Uterus (tissue), 2 donors: ENCODE measurements around the gene SPTBN4.

ENCODE experiments used
- CTCF ChIP-seq, 4 experiments: fragments of 200-600 bp in 2 of 4; fragments of 450-650 bp in 2 of 4; sonication (generic) in 2 of 4; IDR thresholded peaks; one replicate each; pipeline ENCODE4 v1.5.1; 2016 to 2019; ENCODE audit warnings: antibody characterized with exemption in 4 of 4, mild to moderate bottlenecking in 2 of 4, moderate library complexity in 1 of 4
- POLR2A ChIP-seq, 2 donors: fragments of 450-650 bp; IDR thresholded peaks; one replicate each; pipeline ENCODE4 v1.6.1; 2016; ENCODE audit warnings: antibody characterized with exemption in 2 of 2, mild to moderate bottlenecking in 1 of 2, moderate library complexity in 1 of 2

GRCh38 chr19:40458597-40458974 lies 8.2 kb upstream of the SPTBN4 start:
- no peak for TF ChIP-seq CTCF (IDR thresholded peaks at IDR 0.05)
- no peak for TF ChIP-seq POLR2A (IDR thresholded peaks at IDR 0.05)
